ENCODE results near the gene ZNF222. TPM values are rescaled to one million over a fixed set of nuclear protein-coding genes. Genes with fewer than 3 reads are reported as not detected.

The ZNF222 gene
- total and polyA plus RNA-seq, 2 of the 8 experiments (the other 6 are each of a cell fraction or from before 2014, with no cell fraction given): 1.7 to 3.4 TPM

GRCh38 chr19:44010468-44010867, 14.7 kb upstream of the ZNF222 start:
- Histone ChIP-seq H3K23ac (ENCODE audit: insufficient read length) (no peak overlapping the region), H4K8ac (ENCODE audit: extremely low read depth, insufficient read depth, low read length) (no peak overlapping the region), H3K36me3 (ENCODE audit: control insufficient read depth in 2 of 4, insufficient read depth in 4 of 4, low read length in 3 of 4) (peaks cover 2 to 39% (median 28%) of the 10 kb centered on the region in 4 experiments; a peak in 6 of 8 replicates), H3K79me2 (ENCODE audit: control insufficient read depth in 1 of 2, insufficient read depth in 2 of 2, low read length in 2 of 2) (no peaks in the 10 kb centered on the region), H3K56ac (replicated peaks; ENCODE audit: insufficient read length, low read depth, low read length) (no peak overlapping the region), H3K23me2 (ENCODE audit: low read depth, low read length) (no peaks in the 10 kb centered on the region), H4K5ac (ENCODE audit: insufficient read length, low read depth, low read length) (no peak overlapping the region), H3K4me2 (ENCODE audit: insufficient read depth in 1 of 2, low read depth in 2 of 2, low read length in 2 of 2) (no peak overlapping the region), H2AFZ (ENCODE audit: low read length) (no peak overlapping the region), H3K4me1 (replicated peaks in 1 of 4; ENCODE audit: control insufficient read depth in 3 of 4, insufficient read depth in 4 of 4, low read length in 3 of 4) (no peaks in the 10 kb centered on the region), H4K91ac (replicated peaks; ENCODE audit: insufficient read length, low read length) (no peak overlapping the region), H2BK20ac (ENCODE audit: low read length) (no peak overlapping the region), H4K20me1 (replicated peaks in 1 of 2; ENCODE audit: control insufficient read depth in 1 of 2, insufficient read depth in 2 of 2, low read length in 2 of 2) (no peaks in the 10 kb centered on the region), H3K79me1 (ENCODE audit: low read depth, low read length) (no peaks in the 10 kb centered on the region), H3K18ac (ENCODE audit: extremely low read depth, low read length) (no peak overlapping the region), H2BK12ac (ENCODE audit: low read depth, low read length) (no peak overlapping the region), H2BK120ac (replicated peaks; ENCODE audit: low read depth, low read length) (no peak overlapping the region), H2BK15ac (ENCODE audit: low read length) (no peak overlapping the region), H3K14ac (ENCODE audit: insufficient read length) (no peak overlapping the region), H3K27ac (ENCODE audit: low read depth, low read length) (no peak overlapping the region), H3K4me3 (ENCODE audit: extremely low read depth in 1 of 4, insufficient read depth in 2 of 4, low read depth in 3 of 4, low read length in 4 of 4) (no peak overlapping the region), H3K27me3 (replicated peaks in 1 of 4; ENCODE audit: control insufficient read depth in 3 of 4, extremely low read depth in 1 of 4, insufficient read depth in 3 of 4, low read length in 3 of 4) (no peaks in the 10 kb centered on the region), H3K9ac (replicated peaks in 1 of 4; ENCODE audit: extremely low read depth in 1 of 4, low read depth in 3 of 4, low read length in 3 of 4) (no peak overlapping the region), H3K9me3 (ENCODE audit: insufficient read depth in 2 of 2, low read depth in 1 of 2, low read length in 1 of 2) (peaks cover 36 to 47% of the 10 kb centered on the region in 2 experiments), H2AK5ac (ENCODE audit: low read depth, low read length) (no peak overlapping the region), H3K4ac (replicated peaks; ENCODE audit: insufficient read length, low read depth, low read length) (no peak overlapping the region), H2BK5ac (ENCODE audit: low read depth, low read length) (no peak overlapping the region)
- 96% methylated on average over 5 of the region's 5 CpGs; no CpG with 5 or more reads in 1 of the 2 experiments for WGBS, 2 experiments (ENCODE audit: extremely low coverage in 1 of 2, insufficient coverage in 1 of 2, insufficient read length in 1 of 2, insufficient replicate concordance in 2 of 2, low coverage in 1 of 2, low lambda C conversion rate in 2 of 2, missing lambda C conversion rate in 1 of 2)
- CTCF ChIA-PET (ENCODE audit: partially characterized antibody): no interaction called here
- POLR2A ChIA-PET (ENCODE audit: partially characterized antibody): interaction anchor here (0.7 to 1.6 kb wide), 2 partner anchors 10 to 13 kb away, joined by 3 to 4 read pairs; no protein-coding TSS in a partner anchor
- DNase-seq (ENCODE audit: low read depth in 1 of 2, low spot score in 2 of 2) (no peak), FAIRE-seq (no peak)
- no peak for TF ChIP-seq RXRA (IDR thresholded peaks at IDR 0.05; ENCODE audit: insufficient read depth, low read depth, low read length)
- TF ChIP-seq ASH2L (IDR thresholded peaks at IDR 0.05; ENCODE audit: low read length): no peak
- TF ChIP-seq JUND (IDR thresholded peaks at IDR 0.05; ENCODE audit: low read length): no peak
- TF ChIP-seq BCL11A (IDR thresholded peaks at IDR 0.05; ENCODE audit: low read depth in 2 of 2, low read length in 2 of 2): no peak
- no peak for TF ChIP-seq ZNF274 (IDR thresholded peaks at IDR 0.05; ENCODE audit: borderline replicate concordance, extremely low read depth, low read length)
- TF ChIP-seq TAF1 (IDR thresholded peaks at IDR 0.05; ENCODE audit: low read depth, low read length): no peak
- TF ChIP-seq CREB1 (IDR thresholded peaks at IDR 0.05): no peak
- no peak for TF ChIP-seq ATF3 (IDR thresholded peaks at IDR 0.05; ENCODE audit: insufficient read depth, low read depth, low read length)
- no peak for TF ChIP-seq KDM1A (IDR thresholded peaks at IDR 0.05; ENCODE audit: borderline replicate concordance, low read length)
- TF ChIP-seq BRCA1 (IDR thresholded peaks at IDR 0.05; ENCODE audit: low read depth, low read length): no peak

Data from H1 (cell line).